HS-27A (cell line): Measurements from ENCODE around the gene SOWAHA.

Source experiments
- DNase-seq: peaks from one replicate; pipeline ENCODE4 v3.0.0-alpha.2; 2012; ENCODE audit warnings: low read depth, missing footprints

Gene SOWAHA

DNA sequence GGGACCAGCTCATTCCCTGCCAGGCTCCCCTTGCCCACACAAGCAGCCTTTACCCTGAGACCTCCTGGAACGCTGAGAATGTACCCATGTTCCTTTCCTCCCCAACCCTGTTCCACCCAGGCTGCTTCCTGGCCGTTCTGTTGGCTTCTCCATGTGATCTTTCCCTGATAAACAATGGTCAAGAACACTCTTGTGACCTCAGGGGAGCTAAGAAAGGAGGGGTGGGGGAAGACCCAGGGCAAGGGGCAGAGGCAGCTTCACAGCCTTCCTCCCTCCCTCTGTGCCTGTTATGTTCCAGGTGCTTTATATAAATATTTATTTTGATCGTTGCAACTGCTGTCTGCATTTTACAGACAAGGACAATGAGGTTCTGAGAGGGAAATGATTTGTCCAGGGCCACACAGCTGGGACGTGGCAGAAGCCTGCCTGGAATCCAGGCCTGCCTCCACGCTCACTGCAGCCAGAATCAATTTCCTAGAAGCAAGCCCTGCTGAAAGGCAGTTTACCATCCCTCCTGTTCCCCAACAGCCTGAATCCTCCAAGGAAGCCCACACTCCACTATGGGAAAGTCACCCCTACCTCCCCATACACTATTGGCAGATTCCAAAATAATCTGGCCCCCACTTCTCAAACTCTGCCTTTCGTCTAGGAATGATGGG is 13.5 kb downstream of the SOWAHA start:
- no peak for DNase-seq

DNA sequence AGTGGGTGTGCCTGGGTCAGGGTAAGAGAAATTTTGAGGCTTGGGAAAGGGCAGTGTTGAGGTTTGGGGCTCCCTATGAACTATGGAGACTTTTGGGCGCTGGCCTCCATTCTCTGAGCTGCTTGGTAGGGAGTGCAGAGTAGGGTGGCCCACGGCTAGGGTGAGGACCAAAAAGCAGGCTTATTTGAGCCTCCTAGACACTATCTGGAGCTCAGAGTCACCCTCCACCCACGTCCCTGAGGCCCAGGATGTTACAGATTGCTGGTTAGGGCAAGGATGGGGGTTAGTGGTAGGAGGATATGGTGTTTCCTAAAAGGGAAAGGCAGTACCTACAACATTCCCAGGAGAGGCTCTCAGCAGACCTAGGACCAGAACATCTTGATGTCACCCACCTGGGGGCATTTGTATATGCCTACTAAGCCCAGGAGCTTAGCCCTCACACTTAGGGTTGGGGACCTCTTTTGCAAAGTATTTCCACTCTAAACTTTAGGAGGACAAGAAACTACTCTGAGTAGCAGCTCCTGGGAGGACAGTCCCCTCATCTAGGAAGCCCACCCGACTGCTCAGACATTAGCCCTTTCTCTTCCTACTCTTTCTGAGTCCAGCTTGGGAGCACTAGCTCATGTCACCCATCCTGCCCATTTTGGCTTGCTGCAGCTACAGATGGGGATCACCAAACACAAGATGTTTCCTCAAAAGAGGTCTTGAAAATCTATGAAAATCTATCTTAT is 15.0 kb downstream of the SOWAHA start:
- DNase-seq: no peak

DNA sequence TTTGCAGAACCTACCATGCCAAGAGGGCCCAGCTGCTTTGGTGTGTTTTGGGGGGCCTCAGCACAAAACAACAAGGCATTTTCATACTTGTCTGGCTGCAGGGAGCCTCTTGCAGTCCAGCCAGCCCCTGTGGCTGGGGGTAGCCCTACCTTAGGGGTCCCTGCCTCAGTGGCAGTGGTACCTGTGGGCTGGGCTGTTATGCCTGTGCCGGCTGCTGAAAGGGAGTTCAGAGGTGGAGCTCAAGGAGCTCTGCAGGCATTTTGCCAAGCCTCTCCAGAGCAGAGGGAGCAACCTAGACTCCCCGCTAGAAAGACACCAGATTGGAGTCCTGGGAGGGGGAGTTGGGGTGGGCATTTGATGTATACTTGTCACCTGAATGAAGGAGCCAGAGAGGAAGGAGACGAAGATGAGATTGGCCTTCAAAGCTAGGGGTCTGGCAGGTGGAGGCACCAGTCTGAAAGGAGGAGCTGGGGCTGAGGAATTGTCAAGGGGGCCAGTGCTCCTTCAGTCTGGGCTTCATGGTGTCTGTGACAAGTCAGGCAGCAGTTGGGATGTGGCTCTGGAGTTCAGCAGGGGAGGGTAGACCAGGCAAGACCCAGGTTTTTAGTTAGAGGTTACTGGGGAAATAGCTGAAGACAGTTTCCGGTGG is 15.9 kb downstream of the SOWAHA start:
- no peak for DNase-seq

DNA sequence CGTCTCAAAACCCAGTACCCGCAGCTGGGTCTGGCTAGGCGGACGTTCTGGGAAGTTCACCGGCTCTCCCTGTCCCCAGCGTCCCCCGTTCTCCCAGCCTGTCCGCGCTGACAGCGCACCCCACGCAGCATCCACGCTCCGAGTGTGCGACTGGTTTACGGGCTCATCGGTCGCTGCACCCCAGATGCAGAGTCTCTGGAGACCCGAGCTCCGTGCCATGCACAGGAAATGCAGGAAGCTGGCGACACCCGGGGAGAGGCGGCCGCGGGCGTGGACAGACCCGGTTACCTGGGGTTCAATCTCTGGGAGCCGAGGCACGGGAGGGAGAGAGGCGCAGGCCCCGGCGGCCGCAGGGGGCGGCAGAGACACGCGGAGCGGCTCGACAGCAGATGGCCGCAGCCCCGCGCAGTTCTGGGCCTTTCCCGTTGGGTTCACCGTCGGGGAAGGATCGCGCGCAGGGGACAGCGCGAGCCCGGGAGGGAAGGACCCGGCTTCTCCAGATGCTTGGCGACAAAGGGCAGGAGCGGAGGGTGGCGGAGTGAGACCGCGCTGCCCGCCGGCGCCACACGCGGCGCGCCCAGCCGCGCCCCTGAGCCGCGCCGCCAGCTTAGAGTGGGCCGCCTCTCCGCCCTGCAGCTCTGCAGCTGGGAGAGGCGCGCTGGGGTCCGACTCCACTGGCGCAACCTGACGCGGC is 16.8 kb downstream of the SOWAHA start:
- no peak for DNase-seq

DNA sequence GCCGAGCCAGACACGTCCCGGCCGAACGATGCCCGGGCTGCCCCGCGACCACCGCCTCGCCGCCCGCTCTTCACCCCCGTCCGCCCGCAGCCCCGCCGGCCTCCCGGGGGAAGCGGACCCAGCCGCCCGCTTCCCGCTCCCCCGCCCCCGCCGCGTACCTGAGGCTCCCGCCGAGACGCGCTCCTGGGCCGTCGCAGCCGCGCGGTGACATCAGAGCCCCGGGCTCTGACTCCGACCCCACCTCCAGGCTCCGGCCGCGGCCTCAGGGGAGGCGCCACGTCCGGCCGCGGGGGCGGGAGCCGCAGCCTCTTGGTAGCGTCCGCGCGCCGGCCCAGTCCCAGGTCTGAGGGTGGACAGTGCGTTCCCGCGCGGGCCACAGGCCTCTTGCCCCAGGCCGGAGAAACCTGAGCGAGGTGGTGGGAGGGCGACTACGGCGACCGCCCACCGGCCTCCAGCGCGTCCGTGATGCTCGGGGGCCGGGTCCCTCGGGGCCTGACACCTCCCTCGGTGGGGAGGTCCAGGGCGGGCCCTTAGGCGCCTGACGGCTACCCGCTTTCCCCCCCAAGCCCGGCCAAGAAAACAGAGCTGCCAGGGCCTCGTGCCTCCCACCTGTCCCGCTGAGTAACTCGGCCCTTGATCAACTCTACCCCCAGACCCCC is 17.5 kb downstream of the SOWAHA start, which contains the start of gene SHROOM1:
SHROOM1 (minus strand) TSS at position 212 of the 659 bp plus-strand sequence. CDS start 4,507 bp downstream, outside the sequence.
- DNase-seq: no peak

DNA sequence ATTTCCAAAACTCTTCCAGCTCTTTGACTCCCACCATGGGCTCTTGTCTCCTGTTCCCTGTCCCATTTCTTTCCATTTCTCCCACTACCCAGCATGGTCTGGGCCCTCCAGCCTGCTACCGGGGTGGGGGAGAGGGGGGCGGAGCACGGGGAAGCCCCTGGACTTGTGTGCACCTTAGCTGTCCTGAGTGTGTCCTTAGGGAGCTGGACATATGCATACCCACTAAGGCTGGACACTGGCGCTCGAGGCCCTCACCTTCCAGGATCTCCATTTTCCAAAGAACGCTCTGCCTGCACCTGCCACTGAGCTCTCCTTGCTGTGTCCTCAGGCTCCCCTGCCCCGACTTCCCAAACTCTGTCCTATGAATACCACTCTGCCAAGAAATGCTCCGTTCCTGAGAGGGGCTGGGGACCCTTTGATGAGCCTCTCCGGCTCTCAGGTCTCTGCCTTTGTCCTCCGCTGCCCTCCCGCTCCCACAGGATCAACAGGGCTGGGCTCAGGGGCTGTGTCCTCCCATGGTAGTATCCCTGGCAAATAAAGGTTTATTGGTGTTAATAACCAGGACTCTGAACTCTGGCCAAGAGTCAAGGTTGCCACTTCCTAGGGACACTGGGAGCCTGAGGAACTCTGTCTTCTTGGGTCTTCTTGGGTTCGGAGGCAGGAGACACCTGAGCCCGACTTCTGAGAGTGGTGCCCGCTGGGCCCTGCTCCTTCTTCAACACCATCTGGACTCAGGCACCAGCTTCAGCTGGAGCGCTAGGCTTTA is 18.2 kb downstream of the SOWAHA start:
- DNase-seq: no peak

DNA sequence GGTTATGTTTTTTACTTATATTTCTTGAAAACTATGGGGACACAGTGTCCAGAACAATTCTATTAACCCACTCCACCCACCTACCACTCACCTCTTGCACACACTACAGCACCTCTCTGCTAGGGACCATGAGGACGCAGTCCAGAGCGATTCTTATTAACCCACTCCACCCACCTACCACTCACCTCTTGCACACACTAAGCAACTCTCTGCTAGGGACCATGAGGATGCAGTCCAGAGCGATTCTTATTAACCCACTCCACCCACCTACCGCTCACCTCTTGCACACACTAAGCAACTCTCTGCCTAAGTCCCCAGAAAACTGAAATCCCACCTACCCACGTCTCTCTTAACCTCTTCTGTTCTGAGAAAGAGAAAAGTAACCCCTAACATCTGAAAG is 19.5 kb downstream of the SOWAHA start:
- no peak for DNase-seq

DNA sequence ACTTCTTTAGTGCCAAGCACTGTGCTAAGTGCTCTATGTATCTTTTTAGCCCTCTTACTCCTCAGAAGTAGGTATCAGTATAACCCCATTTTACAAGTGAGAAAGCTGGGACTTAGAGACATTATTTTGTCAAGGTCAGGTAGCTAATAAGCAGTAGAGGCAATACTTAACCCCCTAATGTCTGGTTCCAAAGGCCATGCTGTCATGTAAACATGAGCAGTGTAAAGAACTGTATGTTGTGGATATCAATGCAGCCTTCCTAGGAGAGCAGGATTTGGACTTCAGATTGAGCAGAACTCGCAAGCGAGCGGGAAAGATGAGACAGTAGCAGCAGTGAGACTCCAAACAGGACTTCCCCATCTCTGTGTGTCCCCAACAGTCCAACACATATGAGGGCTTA is 21.0 kb downstream of the SOWAHA start:
- DNase-seq: no peak

DNA sequence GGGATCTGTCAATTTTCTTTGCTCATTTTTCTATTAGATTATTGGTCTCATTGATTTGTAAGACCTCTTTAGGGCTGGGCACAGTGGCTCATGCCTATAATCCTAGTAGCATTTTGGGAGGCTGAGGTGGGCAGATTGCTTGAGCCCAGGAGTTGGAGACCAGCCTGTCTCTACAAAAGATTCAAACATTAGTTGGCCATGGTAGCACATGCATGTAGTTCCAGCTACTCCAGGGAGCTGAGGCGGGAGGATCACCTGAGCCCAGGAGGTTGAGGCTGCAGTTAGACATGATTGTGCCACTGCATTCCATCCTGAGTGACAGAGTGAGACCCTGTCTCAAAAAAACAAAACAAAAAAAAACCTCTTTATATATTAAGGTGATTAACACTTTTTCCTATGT is 23.8 kb downstream of the SOWAHA start:
- DNase-seq: no peak

DNA sequence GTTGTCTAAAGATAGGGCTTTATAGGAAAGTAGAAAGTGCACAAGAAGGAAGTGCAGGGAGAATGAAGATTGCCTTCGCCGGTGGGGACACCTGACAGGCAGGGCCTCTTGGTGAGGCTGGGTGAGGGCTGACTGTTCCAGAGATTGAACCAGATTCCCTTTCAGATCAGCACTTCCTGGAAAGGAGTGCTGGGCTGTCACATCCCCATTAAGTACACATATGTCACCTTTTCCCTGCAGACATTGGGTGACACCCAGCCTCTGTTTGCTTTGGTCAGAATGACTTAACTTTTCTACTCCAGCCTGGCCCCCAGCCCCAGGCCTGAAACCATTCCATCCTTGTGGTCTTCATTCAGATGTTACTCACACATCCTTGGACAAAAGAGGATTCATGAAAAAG is 24.8 kb downstream of the SOWAHA start:
- DNase-seq: no peak

DNA sequence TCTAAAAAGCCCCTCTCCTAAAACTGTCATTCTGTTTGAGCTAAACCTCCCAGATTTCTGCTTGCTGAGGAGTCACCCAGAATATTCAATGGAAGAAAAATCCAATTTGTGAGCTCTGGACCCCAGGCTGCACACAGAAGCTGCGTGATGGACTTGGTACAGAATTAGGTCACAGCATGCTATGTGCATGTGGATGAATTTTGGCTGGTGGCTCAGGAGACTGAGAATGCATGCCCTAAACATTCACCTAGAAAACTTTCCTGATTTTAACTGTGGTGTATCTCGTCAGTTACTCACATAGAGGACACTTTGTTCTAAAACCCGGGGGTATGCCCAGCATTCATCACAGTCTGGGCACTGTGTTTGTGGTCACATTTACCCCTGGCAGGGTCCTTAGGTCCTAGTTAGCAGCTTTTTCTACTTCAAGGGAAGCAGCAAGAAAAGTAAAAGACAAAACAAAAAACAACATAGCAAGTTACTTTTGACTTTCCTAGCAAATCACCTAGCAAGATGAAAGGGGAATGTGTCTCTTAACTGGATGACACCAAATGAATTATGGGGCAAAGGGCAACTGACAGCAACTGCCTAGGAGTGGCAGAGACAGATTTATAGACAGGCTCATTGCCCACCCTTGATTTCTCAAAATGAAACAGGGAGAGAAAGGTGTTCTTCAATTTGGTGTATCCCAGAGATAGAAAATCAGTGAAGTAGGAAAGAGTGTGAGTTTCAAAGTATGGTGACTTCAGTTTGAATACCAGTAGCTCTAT is 25.6 kb downstream of the SOWAHA start:
- no peak for DNase-seq

DNA sequence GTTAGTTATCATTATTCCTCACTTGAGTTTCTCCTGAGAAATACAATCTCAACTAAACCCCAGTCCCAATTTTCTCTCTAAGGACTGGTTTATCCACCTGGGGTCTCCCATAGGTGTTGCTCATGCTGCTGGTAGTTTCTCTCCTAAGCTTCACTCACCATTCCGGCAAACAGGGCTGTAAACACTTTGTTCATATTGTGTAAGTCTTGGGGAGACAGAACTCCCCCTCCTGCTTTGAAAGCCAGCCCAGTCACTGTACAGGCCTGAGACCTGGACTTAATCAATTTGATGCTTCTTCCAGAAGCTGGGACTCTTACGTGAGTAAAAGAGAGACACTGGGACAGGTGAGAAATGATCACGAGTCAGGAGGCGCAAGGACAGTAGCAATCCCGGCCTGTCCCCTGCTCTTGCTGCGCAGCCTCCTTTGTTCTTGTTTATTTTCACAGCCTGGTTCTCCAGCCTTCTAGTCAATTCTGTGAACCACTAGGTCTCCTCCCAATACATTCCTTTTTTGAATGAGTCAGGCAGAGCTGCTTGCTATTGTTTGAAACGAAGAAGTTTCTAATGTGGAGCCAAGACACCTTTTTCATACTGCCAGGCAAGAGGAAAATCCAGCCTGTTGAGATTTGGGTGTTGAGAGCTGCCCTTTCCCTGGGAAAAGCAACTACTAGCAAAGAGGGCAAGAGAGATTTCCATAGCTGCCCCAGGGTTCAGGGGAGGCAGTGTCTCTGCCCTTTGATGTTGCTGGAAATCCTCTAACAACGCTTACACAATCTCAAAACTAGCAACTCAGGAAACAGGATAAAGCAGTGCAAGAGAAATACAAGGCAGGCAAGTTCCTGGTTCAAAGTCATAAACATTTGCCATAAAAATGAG is 26.6 kb downstream of the SOWAHA start:
- no peak for DNase-seq

DNA sequence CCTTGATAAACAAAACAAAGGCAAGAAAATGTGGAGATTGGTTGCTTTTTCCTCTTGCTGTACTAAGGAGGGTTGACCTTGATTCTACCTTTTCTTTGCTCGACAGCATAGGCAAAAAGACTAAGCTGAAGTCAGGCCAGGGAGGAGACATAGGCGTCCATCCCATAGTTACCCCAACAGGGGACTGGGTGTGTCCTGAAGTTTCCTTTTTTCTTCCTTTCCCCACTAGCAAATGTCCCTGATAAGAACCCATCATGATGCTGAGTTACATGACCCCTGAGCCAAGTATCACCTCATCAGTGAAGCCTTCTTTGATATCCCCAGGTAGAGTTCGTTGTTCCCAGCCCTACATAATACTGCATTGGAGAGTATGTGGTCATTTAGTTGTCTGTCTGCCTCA is 27.2 kb downstream of the SOWAHA start:
- no peak for DNase-seq

DNA sequence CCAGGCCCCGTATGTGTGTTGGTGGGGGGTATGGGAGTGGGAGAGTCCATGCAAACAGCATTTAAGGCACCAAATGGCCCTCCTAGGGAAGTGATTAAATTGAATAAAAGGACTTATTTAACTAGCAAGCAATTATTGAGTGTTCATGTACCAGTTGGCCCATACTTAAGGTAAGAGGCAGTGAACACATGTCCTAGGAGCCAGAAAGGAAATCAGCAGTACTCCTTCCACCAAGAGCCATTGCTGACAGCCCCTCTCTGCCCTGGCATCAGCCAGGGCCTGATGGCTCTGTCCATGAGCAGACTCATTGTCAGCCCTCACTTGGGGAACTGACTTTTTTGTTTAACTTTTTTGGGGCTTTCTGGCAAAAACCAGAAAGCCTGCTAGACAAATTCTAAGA is 27.8 kb downstream of the SOWAHA start:
- DNase-seq: no peak

DNA sequence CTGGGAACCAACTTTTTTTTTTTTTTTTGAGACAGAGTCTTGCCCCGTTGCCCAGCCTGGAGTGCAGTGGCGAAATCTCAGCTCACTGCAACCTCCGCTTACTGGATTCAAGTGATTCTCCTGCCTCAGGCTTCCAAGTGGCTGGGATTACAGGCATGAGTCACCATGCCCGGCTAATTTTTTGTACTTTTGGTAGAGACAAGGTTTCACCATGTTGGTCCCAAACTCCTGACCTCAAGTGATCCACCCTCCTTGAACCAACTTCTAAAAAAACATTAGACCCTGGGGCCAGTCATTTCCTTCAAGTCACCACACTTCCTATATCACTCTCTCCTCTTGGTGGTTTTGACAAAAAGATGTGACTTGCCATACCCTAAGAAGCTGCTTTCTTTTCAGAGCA is 28.2 kb downstream of the SOWAHA start:
- no peak for DNase-seq

DNA sequence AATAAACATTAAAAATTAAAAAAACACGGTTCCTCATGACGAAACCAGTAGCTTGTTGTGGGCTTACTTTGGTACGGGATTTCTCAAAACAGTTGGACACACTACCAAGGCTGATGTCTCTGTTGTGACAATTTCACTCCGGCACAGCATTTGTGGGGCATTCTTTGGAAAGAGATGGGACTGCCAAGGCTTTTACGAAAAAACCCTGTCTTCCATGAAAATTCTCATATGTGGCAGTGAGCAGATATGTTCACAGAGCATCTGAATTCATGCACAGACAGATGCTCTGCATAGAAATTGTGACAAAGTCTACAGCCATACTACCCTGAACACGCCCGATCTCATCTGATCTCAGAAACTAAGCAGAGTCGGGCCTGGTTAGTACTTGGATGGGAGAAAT is 35.2 kb downstream of the SOWAHA start:
- DNase-seq: no peak

DNA sequence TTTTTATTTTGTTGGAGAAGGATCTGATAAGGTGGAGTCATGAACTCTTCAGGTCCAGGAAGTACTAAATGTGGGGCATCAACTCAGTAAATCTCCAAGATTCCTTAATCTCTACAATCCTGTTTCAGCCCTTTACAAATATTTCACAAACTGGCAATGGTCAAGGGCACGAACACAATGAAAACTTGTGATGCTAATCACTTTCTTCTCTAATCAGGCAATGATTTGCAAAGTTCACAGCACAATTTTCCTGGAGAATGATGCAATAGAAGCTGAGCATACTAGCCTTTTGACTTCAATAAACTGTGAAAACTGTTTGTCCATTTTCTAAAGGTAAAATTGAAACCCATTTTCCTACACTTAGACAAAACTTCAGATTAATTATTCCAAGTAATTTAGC is 36.2 kb downstream of the SOWAHA start:
- no peak for DNase-seq

DNA sequence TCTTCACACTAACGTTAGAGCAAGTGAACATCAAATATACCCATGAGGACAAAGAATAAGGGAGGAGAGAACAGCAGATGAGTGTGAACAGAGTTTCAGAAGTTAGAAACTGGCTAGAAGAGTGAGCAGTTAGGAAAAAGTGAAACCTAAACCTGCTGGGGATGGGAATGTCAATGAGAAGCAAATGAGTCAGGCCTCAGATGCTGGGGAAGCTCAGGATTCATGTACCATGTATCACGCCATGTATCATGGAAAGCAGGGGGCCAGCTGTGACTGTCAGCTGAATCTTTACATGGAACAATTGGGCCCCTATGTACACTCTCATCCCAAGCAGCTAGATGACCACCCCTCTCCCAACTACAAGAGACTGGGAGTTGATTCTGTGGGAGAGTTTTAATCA is 37.0 kb downstream of the SOWAHA start:
- DNase-seq: no peak

DNA sequence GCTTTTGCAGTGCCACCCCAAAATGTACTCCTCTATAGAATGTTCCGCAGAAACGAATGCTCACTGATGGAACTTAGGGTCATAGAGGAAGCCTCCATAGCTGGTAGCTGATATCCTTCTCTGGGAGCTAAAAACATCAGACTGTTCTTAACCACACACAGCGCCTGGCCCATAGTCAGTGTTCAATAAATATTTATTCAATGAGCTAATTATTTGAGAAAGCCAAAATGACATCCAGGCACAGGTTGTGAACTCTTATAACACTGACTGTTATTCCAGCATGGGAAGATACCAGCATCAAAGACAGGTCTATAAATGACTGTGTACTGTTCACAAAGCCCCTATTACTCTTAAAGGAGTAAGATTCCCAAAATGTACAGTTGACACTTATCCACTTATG is 40.2 kb downstream of the SOWAHA start:
- no peak for DNase-seq

DNA sequence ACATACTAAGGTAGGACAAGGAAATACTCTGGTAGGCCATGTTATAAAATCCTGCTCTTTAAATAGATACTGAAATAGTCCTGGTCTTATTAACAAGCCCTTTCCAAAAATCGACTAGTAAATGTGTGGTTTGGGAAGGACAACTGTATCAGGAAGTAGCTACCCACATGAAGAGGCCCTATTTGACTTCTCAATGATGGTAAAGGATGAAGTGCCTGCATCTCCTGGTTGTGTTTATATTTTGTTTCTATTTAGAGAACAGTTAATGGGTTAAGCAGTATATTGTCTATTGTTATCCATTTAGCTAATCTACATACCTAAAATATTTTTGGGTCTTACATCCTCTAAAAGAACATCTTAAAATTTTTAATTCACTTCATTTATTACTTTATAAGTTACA is 40.7 kb downstream of the SOWAHA start:
- no peak for DNase-seq
